ENCODE data around the gene TMOD1.
A peak's percentile ranks its signal among the peaks of the same experiment; 100 is the strongest.

Gene TMOD1

DNA sequence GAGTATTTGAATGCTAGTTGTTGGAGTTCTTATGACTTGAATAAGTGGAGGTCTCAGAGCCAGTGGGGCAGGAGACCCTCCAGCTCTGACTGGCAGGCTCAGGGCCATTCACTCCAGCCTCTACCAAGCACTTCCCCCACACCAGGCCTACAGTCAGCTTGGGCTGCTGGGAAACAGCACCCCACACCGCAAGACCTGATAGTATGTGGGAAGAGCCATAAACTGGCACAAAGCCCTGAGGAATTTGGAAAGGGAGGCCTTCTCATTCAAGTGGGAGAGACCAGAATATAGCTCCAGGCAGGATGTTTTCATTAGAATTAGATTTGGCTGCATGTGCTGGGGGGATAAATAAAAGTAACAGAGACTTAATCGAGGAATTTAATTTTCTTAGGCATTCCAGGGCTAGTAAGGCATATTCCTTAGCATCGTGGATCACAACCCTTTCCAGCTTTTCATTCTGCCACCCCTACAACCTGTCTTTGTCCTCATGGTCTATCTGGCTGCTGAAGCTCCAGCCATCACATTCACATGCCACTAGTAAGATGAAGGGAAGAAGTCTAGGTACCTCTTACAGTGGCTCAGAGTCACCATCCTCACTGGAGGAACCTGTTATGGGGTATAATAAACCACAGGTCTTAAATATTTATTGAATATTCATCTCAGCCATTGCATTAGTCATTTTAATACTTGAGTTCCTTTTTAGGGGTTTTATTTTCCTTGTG is 47.5 kb downstream of the TMOD1 start:
- DNase-seq (ENCODE audit: low read depth), result peak; percentile 66

DNA sequence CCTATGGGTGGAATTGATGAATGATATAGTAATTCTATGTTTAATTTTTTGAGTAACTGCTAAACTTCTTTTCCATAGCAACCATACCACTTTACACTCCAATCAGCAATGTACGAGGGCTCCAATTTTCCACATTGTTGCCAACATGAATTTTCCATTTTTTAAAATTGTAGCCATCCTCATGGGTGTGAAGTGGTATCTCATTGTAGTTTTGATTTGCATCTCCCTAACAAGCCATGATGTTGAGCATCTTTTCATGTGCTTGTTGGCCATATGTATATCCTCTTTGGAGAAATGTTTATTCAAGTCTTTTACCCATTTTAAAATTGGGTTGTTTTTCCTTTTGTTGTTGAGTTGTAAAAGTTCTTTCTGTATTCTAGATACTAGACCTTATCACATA is 48.9 kb downstream of the TMOD1 start:
- no peak for DNase-seq (ENCODE audit: low read depth)

DNA sequence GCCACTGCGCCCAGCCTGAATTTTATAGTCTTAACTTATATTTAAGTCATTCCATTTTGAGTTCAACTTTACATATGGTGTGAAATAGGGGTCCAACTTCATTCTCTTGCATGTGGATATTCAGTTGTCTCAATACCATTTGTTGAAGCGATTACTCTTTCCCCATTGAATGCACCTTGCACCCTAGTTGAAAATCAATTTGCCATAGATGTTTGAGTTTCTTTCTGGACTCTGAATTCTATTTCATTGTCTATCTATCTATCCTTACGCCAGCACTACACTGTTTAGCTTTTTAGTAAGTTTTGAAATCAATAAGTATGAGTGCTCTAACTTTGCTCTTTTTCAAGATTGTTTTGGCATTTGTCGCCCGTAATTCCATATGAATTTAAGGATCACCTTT is 49.8 kb downstream of the TMOD1 start:
- DNase-seq (ENCODE audit: low read depth), result no peak

DNA sequence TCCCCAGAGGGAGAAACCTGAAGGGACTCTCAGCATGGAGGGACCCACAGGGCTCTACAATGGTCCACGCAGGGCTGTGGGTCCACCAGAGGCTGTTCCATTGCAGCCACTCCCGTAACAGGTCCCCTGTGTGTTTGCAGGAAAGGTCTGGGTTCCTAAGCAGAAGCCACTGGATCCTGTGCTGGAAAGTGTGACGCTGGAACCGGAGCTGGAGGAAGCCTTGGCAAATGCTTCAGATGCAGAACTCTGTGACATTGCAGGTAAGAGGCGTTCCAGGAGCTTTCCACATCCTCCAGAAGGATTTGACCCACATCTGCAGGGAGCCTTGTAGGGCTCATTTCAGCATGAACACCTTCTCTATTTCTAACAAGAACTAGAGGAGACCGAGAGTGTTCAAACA is 51.7 kb downstream of the TMOD1 start:
- no peak for DNase-seq (ENCODE audit: low read depth)

- DNase-seq (ENCODE audit: low read depth), result no peak
These were observed 52.4 kb downstream of the TMOD1 start for GRCh38 chr9:97553841-97554240.

DNA sequence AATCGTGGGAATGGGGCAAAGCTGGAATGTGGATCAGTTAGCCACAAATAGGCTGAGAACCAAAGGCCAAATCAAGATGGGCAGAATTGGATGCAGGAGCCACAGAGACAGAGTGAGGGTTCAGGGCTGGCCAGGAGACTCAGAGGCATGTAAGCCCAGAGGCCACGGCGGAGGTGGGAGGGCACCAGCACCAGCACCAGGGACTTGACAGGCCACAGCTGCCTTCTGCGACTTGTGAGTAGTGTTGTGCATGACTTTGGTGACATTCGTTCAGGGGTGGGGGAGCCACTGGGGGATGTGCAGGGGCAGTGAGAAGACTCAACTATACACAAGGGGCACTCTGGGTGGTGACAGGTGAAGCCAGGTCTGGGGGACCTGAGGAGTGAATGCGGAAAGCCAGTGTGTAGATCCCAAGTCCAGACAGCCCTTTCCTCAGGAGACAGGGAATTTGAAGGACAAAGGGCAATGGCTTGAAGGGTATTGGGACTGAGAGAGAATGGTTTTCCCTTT is 53.2 kb downstream of the TMOD1 start:
- no peak for DNase-seq (ENCODE audit: low read depth)

DNA sequence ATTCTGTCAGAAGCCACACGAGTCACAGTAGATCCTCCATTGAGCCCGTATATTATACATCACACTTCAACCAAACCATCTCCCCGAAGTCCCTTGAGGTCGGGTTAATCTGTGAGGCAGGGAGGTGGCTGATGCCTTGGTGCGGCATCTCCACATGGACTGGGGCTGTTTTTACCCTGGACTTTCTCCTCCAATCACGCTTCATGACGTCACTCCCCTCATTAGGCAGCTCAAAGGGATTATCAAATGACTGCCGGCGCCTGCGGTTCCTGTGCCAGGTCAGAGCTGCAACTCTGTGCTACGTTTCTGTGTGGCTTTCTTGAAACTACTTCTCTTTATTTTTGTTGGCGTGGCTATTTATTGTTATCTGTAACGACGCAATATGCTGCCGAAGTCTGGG is 53.7 kb downstream of the TMOD1 start:
- DNase-seq (ENCODE audit: low read depth), result no peak

GRCh38 chr9:97556036-97556720 is 54.7 kb downstream of the TMOD1 start:
- DNase-seq (ENCODE audit: low read depth), result no peak

DNA sequence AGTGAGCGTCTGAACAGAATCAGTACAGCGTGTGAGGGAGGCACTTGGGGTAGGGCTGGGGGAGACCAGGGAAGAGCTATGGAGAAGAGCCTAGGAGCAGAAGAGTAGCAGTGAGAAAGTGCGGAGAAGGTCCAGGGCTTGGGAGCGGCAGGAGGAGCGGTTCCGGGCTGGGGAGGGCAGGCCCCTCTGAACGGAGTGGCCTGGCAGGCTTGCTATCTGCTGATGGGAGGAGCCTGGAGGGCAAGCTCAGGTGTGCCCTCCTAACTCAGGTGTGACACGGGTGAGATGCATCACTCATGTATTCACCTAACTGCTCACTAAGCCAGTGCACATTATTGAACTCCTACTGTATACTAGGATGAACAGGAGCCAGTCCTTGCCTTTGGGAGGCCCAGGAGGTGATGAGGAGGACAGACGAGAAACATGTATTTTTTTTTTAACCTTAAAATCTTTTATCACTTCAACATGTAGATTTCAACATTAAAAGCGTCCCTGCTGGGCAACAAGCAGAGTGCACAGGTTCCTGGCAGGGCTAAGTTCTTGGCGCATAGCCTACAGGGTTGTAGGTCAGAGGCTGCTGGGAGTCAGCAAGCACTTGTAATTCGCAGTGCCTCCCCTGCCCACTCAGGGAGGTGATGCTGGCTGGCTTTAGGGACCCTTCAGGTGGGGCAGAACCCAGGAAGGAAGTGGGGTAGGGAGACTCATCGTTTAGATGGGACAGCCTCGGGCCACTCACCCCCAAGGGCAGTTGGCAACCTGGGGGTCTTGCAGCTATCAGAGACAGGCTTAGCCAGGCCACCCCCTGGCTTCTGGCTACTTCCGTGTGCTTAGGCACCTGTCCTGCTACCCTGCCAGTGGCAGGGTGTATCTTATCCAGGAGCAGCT is 55.5 kb downstream of the TMOD1 start:
- peak; percentile 9 for DNase-seq (ENCODE audit: low read depth)

DNA sequence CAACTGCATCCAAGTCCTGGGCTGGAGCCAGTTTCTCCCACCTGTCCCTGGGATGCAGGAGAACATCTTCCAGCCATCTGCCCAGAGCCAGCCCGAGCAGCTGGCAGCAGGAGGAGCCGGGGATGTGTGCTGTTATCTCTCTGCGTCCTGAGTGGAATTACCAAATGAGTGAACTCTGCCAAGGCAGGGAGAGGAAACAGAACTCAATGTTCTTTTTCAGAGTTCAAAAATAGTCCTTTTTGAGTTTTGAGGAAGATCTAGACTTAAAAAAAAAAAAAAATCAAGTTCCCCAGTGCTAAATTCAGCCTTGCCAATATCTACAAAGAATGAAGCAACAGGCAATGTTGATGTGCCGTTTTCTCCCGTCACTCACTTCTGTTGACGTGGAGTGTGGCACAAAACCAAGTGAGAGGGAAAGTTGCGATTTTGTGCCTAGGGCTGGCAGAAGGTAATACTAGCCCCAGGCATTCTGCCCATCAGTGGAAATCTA is 56.2 kb downstream of the TMOD1 start:
- DNase-seq (ENCODE audit: low read depth), result peak; percentile 74

DNA sequence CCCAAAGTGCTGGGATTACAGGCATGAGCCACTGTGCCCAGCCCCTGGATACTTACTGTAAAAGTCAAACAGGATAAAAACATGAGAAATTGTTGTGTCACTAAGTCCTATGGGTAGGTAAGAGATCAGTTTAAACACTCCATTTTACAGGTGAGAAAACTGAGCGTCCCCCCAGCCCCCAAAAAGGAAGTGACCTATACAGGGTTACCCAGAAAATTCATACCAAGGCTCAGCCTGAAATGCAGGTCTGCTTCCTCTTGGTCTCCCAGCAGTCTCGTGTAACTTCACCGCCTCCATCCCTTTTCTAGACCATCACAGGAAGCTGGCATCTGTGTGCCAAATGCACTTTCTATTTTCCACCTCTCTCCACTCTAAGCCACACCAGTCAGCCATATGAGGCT is 57.2 kb downstream of the TMOD1 start:
- no peak for DNase-seq (ENCODE audit: low read depth)

GRCh38 chr9:97559111-97559514 is 57.6 kb downstream of the TMOD1 start:
- peak; percentile 81 for DNase-seq (ENCODE audit: low read depth)

DNA sequence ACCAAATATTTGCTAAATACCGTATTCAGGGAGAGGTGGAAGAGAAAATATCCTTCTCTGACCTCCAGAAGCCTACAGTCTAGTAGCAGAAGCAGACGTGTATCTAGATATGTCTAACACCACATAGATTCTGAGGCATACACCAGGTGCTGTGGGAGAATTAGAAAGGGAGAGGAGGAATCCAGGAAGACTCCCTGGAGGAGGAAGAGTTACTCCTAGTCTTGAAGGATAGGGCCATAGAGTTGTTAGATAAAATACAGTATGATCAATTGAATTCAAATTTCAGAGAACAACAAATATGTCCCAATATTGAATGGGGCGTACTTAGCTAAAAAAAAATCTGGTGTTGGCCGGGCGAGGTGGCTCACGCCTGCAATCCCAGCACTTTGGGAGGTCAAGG is 58.7 kb downstream of the TMOD1 start:
- no peak for DNase-seq (ENCODE audit: low read depth)

DNA sequence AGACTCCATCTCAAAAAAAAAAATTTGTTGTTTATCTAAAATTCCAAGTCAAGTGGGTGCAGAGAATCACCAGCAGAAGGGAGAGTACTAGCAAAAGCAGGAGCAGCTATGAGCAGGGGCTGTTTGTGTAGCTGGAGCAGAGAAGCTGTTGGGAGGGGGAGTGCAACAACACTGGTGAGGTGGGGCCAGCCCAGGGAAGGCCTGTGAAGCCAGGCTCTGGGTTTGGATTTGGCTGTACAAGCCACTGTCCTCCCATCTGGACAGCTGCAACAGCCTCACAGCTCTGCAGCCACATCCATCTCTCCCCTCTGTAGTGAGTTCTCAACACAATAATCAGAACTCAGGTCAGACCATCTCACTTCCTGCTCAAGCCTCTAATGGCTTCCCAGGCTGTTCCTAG is 59.4 kb downstream of the TMOD1 start:
- no peak for DNase-seq (ENCODE audit: low read depth)

- DNase-seq (ENCODE audit: low read depth), result no peak
These were observed 60.0 kb downstream of the TMOD1 start for GRCh38 chr9:97561501-97561900.

DNA sequence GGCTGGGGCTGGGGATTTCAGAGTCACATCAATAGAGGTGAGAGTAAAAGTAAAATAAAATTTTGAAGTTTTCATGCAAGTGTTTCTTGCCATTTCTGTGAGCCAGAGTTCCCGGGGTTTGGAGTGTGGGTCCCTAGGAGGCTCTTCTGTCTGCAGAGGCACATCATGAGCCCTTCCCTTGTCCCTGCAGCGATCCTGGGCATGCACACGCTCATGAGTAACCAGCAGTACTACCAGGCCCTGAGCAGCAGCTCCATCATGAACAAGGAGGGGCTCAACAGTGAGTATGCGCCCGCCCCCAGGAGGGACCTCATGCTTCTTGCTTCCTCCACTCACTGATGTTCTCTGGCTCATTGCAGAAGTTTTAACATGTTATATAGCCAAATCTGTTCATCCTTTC is 61.1 kb downstream of the TMOD1 start:
- no peak for DNase-seq (ENCODE audit: low read depth)

DNA sequence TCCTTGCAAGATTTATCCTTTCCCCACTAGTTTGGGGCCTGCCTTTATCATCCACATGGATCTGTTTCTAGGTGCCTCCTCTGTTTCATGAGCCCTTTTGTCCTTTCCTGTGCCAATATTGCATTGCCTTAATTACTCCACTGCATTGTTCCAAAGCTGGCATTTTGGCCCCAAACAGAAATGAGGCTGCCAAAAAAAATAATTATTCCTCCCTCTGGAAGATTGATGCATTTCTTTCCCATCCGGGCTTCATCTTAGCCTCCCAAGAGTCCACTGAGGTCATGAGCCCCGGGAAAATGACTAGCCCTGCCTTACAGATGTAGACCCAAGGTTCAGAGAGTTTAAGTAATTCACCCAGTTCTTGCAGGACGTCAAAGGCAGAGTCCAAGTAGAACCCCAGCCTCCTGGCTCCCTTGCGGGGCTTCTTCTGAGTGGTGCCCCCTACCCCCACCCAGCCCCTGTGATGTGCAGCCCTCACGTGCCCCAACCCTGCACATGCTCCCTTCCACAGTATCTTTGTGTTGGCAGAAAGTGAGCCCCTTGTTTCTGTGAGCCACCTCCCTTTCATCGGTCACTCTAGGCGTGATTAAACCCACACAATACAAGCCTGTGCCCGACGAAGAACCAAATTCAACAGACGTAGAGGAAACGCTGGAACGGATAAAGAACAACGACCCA is 62.1 kb downstream of the TMOD1 start:
- no peak for DNase-seq (ENCODE audit: low read depth)

- peak; percentile 86 for DNase-seq (ENCODE audit: low read depth)
These were observed 63.1 kb downstream of the TMOD1 start for GRCh38 chr9:97564291-97565175.

GRCh38 chr9:97565262-97565661 is 63.8 kb downstream of the TMOD1 start:
- DNase-seq (ENCODE audit: low read depth), result no peak

- DNase-seq (ENCODE audit: low read depth), result no peak
These were observed 65.9 kb downstream of the TMOD1 start for GRCh38 chr9:97567182-97567893.

All from amniotic epithelial cell (primary cell).